Astrocyte (in vitro differentiated cells and primary cell): ENCODE results near the gene SNX10.

Experiments used
- CTCF ChIP-seq: IDR thresholded peaks from 2 replicates; pipeline ENCODE4 v1.5.1; 2011; ENCODE audit warnings: low read depth, mild to moderate bottlenecking, inconsistent platforms, low read length, moderate library complexity; ENCODE audit not compliant: insufficient read depth
- EZH2 ChIP-seq: IDR thresholded peaks from 2 replicates; pipeline ENCODE4 v1.6.1; 2012; ENCODE audit warnings: mild to moderate bottlenecking, low read length, inconsistent platforms; ENCODE audit not compliant: insufficient read depth

- TF ChIP-seq CTCF = no peak
- no peak for TF ChIP-seq EZH2
Measured at GRCh38 chr7:26349005-26349915, 57.6 kb downstream of the SNX10 start.
